Large intestine (tissue), 3 donors: ENCODE measurements around the gene SPATA21. TPM values are rescaled to one million over a fixed set of nuclear protein-coding genes. Genes with fewer than 3 reads are reported as not detected.

Experiments
- DNase-seq, 2 donors: peaks; one replicate each; pipeline versions ENCODE4 v3.0.0 to v3.0.0-alpha.2; 2013
- H3K27ac ChIP-seq: one replicate; pipeline ENCODE4 v1.5.1; 2013; ENCODE audit warnings: low read length
- H3K27me3 ChIP-seq: 2 replicates; pipeline ENCODE4 v1.6.1; 2013; ENCODE audit warnings: low read length; ENCODE audit not compliant: control insufficient read depth, insufficient read depth
- H3K36me3 ChIP-seq: 2 replicates; pipeline ENCODE4 v1.6.1; 2013; ENCODE audit warnings: low read length; ENCODE audit not compliant: control insufficient read depth, insufficient read depth
- H3K4me1 ChIP-seq: one replicate; pipeline ENCODE4 v1.6.1; 2013; ENCODE audit warnings: low read length; ENCODE audit not compliant: control insufficient read depth, insufficient read depth
- H3K4me3 ChIP-seq: one replicate; pipeline ENCODE4 v1.5.1; 2013; ENCODE audit warnings: low read length
- H3K9me3 ChIP-seq: one replicate; pipeline ENCODE4 v1.6.1; 2013; ENCODE audit warnings: mild to moderate bottlenecking, low read depth, low read length, moderate library complexity; ENCODE audit not compliant: control insufficient read depth
- WGBS: methylation state at CpG from one replicate; pipeline ENCODE4 v1.1.5; 2013; ENCODE audit warnings: low lambda C conversion rate; ENCODE audit not compliant: insufficient coverage; 5-methylcytosine and 5-hydroxymethylcytosine counted together
- polyA plus RNA-seq: library from polyadenylated mRNA; unstranded; fragments of 120-200 nt; gene quantifications from one replicate; pipeline ENCODE4 v1.2.1, GENCODE V29; 2013

SPATA21 gene
- polyA plus RNA-seq, 1 donor, result not detected

DNA sequence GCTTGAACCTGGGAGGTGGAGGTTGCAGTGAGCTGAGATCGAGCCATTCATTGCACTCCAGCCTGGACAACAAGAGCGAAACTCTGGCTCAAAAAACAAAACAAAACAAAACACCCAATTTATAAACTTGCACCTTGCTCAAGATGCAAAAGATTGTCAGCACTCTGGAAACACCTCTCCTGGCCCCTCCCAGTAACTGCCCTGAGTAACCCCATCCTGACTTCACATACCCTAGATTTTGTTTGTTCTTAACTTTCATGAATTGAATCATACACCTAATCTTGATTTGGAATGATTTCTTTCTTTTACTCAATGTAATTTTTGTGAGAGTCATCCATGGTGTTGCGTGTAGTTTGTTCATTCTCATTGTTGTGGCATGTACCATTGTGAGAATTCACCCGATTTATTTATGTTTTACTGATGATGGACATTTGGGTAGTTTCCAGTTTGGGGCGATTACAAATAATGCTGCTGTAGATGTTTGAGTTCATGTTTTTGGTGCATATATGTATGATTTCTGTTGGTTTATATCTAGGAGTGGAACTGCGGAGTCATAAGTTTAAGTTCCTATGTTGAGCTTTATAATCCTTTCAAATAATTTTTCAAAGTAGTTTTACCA is 13.7 kb upstream of the SPATA21 start:
- no peak overlapping the region for H3K4me3 ChIP-seq
- H3K36me3 ChIP-seq, result peaks cover 74% of the 10 kb centered on the region
- WGBS, result no CpG with 5 or more reads among the region's 6 CpGs
- no peak overlapping the region for H3K27ac ChIP-seq
- no peaks in the 10 kb centered on the region for H3K4me1 ChIP-seq
- H3K9me3 ChIP-seq, result no peaks in the 10 kb centered on the region
- H3K27me3 ChIP-seq, result no peaks in the 10 kb centered on the region
- DNase-seq, result no peak

DNA sequence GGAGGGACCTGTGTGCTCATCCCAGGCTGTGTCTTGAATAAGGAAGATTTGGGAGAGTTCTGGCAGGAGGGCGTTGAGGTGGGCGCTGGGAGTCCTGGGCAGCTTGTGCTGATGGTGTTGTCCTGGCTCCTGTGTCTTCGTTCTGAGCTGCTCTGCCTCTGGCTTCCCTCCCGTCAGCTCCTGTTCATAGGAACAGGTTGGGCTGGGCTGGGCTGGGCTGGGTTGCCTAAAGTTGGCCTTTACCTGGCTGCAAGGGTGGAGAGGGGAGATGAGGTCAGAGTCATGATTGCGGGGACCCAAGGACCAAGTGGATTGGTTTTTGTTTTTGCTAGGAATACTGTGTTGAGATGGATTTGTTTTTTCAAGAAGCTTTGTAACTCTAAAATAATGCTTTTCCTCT is 12.4 kb upstream of the SPATA21 start:
- H3K27ac ChIP-seq, result no peak overlapping the region
- H3K27me3 ChIP-seq, result no peaks in the 10 kb centered on the region
- no peak overlapping the region for H3K4me3 ChIP-seq
- H3K9me3 ChIP-seq, result no peaks in the 10 kb centered on the region
- DNase-seq, result no peak
- H3K4me1 ChIP-seq, result no peaks in the 10 kb centered on the region
- peaks cover 71% of the 10 kb centered on the region for H3K36me3 ChIP-seq
- WGBS, result no CpG with 5 or more reads among the region's 5 CpGs

DNA sequence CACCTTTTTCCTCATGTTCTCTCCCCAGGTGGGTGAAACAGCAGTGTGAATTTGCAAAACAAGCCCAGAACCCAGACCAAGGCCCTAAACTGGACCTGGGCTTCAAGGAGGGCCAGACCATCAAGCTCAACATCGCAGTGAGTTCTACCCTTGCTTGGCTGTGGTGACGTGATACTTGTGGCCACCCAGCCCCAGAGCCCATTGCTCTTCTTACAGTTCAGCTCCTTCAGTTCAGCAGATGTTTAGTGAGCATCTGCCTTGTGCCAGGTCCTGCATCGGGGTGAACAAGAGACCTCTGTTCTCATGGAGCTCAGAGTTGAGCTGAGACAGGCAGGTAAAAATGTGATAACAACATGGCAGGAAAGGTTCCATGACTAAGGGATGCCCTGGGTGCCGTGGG is 11.8 kb upstream of the SPATA21 start:
- DNase-seq, result no peak
- whole genome bisulfite sequencing, result no CpG with 5 or more reads among the region's 4 CpGs
- peaks cover 76% of the 10 kb centered on the region for H3K36me3 ChIP-seq

DNA sequence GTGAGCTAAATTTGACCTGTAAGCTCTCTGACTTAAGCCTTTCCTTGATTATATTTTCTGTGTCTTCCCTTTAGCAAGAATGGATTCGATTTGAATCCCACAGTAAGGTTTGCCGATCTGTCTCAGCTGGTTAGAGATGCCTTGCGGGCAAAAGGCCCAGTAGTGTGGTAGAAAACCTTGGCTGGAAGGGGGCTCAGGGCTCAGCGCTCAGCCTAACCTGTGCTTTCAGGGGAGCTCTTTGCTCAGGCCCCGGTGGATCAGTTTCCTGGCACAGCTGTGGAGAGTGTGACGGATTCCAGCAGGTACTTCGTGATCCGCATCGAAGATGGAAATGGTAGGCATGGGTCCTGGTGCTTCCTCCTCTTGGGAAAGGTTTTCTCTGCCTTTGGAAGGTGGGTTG is 10.4 kb upstream of the SPATA21 start:
- H3K36me3 ChIP-seq, result peaks cover 84% of the 10 kb centered on the region
- H3K9me3 ChIP-seq, result no peaks in the 10 kb centered on the region
- no peak overlapping the region for H3K4me3 ChIP-seq
- no peak for DNase-seq
- WGBS, result no CpG with 5 or more reads among the region's 9 CpGs
- no peaks in the 10 kb centered on the region for H3K27me3 ChIP-seq
- no peak overlapping the region for H3K27ac ChIP-seq
- no peaks in the 10 kb centered on the region for H3K4me1 ChIP-seq

More for the DNA sequence above, 11.8 kb upstream of the SPATA21 start:
- no peaks in the 10 kb centered on the region for H3K9me3 ChIP-seq
- H3K4me3 ChIP-seq, result no peak overlapping the region
- H3K27me3 ChIP-seq, result no peaks in the 10 kb centered on the region
- no peak overlapping the region for H3K27ac ChIP-seq
- no peaks in the 10 kb centered on the region for H3K4me1 ChIP-seq

DNA sequence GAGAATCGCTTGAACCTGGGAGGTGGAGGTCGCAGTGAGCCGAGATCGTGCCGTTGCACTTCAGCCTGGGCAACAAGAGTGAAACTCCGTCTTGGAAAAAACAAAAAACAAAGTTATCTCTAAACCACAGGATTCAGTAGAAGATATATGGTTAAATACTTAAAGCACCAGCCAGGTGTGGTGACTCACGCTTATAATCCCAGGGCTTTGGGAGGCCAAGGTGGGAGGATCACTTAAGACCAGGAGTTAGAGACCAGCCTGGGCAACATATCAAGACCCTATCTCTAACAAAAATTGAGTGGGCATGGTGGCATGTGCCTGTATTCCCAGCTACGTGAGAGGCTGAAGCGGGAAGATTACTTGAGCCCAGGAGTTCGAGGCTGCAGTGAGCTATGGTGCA is 8.9 kb upstream of the SPATA21 start:
- WGBS, result 100% methylated on average over 2 of the region's 10 CpGs
- no peak for DNase-seq
- Histone ChIP-seq H3K36me3 (peaks cover 71% of the 10 kb centered on the region), H3K27me3 (no peaks in the 10 kb centered on the region), H3K4me1 (no peaks in the 10 kb centered on the region), H3K4me3 (no peak overlapping the region), H3K27ac (no peak overlapping the region), H3K9me3 (no peaks in the 10 kb centered on the region)

GRCh38 chr1:16445052-16445451 is 7.8 kb upstream of the SPATA21 start:
- H3K4me1 ChIP-seq, result no peaks in the 10 kb centered on the region
- no peaks in the 10 kb centered on the region for H3K9me3 ChIP-seq
- WGBS, result no CpG with 5 or more reads among the region's 4 CpGs
- H3K27me3 ChIP-seq, result no peaks in the 10 kb centered on the region
- no peak for DNase-seq
- H3K27ac ChIP-seq, result no peak overlapping the region
- peaks cover 62% of the 10 kb centered on the region for H3K36me3 ChIP-seq
- no peak overlapping the region for H3K4me3 ChIP-seq

GRCh38 chr1:16443975-16444770 is 6.9 kb upstream of the SPATA21 start:
- WGBS, result no CpG with 5 or more reads among the region's 14 CpGs
- H3K36me3 ChIP-seq, result peaks cover 54% of the 10 kb centered on the region

GRCh38 chr1:16442941-16443340 is 5.7 kb upstream of the SPATA21 start:
- WGBS, result no CpG with 5 or more reads among the region's 2 CpGs
- no peaks in the 10 kb centered on the region for H3K4me1 ChIP-seq
- H3K36me3 ChIP-seq, result peaks cover 41% of the 10 kb centered on the region
- no peak overlapping the region for H3K27ac ChIP-seq
- no peaks in the 10 kb centered on the region for H3K27me3 ChIP-seq
- no peak overlapping the region for H3K4me3 ChIP-seq
- DNase-seq, result no peak
- no peaks in the 10 kb centered on the region for H3K9me3 ChIP-seq

More at GRCh38 chr1:16443975-16444770, 6.9 kb upstream of the SPATA21 start:
- Histone ChIP-seq H3K27me3 (no peaks in the 10 kb centered on the region), H3K4me1 (no peaks in the 10 kb centered on the region), H3K4me3 (no peak overlapping the region), H3K27ac (no peak overlapping the region), H3K9me3 (no peaks in the 10 kb centered on the region)
- no peak for DNase-seq

DNA sequence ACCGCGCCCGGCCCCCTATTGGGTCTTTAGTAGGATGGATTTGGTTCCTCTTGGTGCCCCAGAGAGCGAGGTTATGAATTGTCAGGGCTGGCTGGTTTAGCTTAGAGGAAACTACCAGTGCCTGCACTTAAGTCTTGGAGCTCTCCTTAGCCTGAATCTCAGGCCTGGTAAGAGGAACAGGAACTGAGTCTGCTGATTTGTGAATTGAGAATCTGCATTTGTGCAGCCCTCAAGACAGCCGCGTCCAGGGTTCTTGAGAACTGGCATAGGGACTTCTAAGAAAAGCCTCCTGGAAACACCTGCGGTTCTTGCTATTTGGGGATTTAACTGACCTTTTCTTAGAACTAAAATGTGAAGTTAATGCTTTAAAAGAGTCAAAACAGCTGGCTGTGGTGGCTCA is 5.0 kb upstream of the SPATA21 start:
- Histone ChIP-seq H3K4me3 (no peak overlapping the region), H3K36me3 (peaks cover 34% of the 10 kb centered on the region), H3K4me1 (no peaks in the 10 kb centered on the region), H3K27me3 (no peaks in the 10 kb centered on the region), H3K9me3 (no peaks in the 10 kb centered on the region), H3K27ac (no peak overlapping the region)
- DNase-seq, result no peak
- 100% methylated on average over 1 of the region's 7 CpGs for WGBS

DNA sequence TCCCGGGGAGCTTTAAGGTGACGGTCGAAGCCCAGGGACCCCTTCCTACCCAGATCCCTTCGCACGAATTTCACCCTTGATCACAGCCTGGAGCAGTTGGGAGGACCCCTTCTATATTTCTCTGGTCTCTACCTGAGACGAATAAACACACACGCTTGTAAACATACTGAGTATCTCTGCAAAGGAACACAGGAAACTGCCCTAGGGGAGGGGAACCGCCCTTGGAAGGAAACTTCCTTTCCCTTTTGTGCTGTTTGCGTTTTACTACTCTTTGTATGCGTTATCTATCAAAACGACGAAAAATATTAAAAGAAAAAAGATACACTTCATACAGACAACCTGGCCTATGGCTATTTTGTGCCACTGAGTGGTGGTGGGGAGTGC is 4.0 kb upstream of the SPATA21 start:
- no peaks in the 10 kb centered on the region for H3K9me3 ChIP-seq
- WGBS, result 0% methylated on average over 1 of the region's 12 CpGs
- no peak for DNase-seq
- H3K36me3 ChIP-seq, result peaks cover 30% of the 10 kb centered on the region
- no peaks in the 10 kb centered on the region for H3K4me1 ChIP-seq
- H3K27ac ChIP-seq, result peak overlapping the region; percentile 69
- H3K4me3 ChIP-seq, result peak overlapping the region; percentile 93
- H3K27me3 ChIP-seq, result no peaks in the 10 kb centered on the region
